NCI-H2171 treated with DMSO at 0.1 percent for 48 hours (cell line): Measurements from ENCODE around the gene OOSP4A.

ENCODE experiments used
- DNase-seq: peaks from one replicate; lab custom pipeline; 2025; lab: John Stamatoyannopoulos, UW

Gene OOSP4A

DNA sequence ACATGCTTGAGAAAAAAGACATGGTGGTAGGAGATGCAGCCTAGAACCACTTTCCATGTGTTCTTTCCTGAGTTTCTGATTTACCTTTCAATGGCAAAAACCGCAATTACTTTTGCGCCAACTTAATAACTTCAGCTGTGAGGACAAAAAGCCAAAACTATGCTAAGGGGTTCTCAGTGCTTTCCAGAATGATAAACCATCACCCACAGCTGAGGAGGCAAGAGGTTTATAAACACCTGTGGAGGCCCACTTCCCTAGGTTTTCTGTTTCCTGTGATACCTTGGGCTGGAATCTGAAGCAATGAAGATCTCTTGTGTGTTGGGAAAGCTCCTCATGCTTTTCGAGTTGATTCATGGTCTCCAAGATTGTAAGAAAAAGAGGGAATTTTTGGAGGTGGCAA, at the start of gene OOSP4A:
TSS of gene OOSP4A (plus strand) at position 301 of the 400 bp plus-strand sequence. CDS start at position 301, 0 bp downstream.
- DNase-seq = no peak

DNA sequence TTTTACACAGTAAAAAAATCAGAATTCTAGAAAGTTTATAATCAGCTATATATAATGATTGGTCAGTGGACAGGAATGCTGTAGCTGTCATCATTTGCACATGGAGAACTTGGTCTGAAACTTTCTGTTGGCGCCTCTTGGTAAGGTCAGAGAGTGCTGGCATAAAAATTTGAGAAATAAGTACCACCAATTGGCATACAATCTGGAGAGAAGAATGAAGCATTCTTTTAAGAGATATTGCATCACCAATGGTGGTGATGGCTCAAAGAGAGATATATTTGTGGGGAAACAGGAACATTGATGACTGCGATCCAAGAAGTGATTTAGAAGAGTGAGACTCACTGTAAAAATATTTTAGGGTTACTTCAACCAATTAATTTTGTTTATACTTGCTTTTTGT, 45.4 kb upstream of the OOSP4A start:
- DNase-seq = no peak

DNA sequence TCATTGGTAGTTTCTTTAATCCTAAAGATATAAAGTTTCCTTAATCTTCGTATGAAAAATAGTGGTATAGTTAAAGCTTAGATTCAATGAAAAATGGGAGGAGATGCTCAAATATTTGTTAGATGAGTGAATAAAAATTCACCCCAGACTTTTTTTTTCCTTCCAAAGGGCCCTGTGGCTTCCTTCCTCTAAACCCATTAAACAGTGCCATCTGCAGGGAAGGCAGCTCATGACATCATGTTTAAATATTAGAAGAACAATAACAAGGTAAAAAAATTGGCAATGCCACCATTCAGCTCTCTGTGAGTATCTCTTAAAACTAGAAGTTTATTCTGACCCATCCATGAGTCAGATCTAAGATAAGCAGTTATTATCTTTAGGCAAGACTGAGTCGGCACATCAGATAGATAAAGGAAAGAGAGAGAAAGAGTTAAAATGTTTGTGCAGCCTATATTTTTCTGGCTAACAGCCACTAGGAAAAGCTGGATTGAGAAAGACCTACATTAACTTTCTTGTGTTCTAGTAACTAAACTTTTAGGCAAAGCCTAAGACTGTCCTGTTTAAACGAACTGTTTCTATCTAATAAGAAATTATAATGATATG, 44.7 kb upstream of the OOSP4A start:
- DNase-seq = peak; percentile 40

DNA sequence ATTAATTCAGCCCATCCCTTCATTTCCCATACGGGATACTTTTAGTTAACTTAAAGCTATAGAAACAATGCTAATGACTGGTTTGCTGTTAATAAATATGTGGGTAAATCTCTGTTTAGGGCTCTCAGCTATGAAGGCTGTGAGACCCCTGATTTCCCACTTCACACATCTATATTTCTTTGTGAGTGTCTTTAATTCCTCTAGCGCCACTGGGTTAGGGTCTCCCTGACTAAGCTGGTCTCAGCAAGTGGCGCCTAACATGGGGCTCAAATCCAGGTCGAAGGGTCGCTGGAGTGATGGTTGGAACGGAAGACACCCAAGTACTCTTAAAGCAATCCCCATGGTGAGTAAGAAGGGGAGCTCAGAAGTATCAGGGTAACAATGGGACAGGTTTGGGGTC, 40.0 kb upstream of the OOSP4A start:
- DNase-seq = no peak

DNA sequence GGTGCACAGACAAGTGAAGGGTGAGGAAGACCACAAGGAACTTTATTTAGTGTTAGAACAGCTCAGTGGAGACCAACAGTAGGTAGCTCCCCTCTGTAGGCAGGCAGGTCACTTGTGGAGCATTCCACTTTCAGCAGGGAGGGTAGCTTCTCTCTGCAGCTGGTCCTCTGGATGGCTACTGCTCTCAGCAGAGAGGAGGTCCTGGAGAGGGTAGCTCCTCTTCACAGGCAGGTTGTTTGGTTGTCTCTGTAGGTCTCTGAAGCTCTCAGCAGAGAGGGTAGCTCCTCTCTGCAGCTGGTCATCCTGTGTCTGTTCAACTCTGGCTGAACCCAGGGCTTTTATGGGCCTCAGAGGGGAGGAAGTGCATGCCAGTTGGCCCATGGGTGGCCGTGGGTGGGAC, 32.1 kb upstream of the OOSP4A start:
- DNase-seq = no peak

DNA sequence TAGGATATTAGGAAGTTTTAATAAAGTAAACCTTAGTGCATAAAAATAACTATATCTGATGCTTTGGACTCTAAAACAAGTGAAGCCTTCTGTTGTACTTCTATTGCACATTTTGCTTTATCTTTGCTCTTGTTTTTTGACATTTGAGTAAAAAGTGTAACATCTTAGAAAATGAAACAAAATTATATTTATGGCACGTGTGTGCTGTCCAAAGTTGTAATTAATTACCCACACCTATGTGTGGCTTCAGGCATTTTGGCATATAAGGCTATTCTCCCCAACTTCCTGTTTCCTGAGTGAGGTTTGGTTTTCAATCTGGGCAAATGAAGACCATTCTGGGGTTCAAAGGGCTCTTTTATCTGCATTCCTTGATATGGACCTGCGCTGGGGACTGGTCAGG, 25.7 kb upstream of the OOSP4A start, which contains the start of gene OOSP1:
TSS of gene OOSP1 (plus strand) at position 301 of the 400 bp plus-strand sequence. CDS start at position 324, 23 bp downstream.
- no peak for DNase-seq

DNA sequence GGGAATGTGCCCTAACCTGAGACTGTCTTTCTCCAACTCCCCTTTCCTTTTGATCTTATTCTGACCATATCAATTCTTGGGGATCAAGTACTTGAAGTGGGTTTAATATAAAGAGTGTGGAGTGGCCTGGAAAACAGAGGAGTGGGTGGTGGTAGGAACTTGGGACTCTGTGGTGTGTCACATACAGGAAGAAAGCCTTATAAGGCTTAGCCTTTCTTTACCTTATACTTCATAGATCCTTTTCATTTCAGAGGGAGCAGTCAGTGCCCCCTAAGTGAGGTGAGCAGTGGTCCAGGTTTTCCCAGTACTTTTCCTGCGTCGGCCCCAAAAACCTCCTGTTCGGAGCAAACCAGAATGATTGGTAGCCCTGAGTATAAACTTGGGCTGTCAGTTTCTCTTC, 25.1 kb upstream of the OOSP4A start:
- DNase-seq = no peak

DNA sequence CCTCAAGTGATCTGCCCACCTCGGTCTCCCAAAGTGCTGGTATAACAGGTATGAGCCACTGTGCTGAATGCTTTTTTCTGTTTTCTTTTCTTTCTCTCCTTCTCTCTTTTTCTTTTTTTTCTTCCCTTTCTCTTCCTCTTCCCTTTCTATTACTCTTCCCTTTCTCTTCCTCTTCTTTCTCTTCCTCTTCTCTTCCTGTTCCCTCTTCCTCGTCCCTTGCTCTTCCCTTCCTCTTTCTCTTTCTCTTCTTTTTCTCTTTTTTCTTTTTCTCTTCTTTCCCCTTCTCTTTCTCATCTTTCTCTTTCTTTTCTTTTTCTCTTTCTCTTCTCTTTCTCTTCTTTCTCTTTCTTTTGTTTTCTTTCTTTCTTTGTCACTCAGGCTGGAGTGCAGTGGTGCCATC, 24.4 kb upstream of the OOSP4A start:
- no peak for DNase-seq

DNA sequence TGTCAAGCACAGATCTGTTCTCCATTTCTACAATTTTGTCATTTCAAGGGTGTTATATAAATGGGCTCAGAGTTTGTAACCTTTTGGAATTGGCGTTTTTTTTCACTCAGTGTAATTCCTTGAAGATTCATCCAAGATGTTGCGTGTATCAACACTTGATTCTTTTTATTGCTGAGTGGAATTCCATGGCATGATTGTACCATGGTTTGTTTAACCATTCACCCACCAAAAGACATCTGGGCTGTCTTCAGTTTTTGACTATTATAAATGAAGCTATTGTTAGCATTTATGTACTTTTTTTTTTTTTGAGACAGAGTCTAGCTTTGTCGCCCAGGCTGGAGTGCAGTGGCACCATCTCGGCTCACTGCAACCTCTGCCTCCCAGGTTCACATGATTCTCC, 22.7 kb upstream of the OOSP4A start:
- no peak for DNase-seq

DNA sequence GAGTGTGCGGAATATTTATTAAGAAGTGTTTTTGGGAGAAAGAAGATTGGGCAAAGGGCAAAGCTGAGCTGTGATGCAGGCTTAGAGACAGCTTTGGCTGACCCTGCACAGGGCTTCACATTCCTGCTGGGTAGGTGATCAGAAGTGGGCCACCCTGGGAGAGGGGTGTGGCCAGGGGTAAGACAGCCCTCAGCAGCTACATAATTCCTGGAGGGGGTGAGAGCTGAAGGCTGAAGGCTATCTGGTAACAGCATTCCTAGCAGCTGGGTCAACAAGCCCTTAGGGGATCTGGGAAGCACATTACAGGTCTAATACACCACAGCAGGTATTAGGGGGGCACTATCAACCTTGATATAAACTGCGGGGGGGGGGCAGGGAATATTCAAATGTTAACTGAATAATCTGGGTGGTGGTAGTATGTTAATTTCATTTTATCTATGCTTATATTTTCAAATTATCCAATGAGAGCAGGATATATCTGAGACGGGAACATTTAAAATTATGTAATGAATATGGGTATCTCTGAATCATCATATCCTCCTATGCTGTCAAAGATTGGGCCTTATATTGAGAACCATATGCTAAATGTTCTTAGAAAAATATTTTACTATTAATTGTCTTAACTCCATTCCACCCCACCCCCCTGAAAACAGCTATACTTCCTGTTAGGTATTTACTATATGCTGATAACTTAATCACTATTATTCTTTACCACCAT, 19.7 kb upstream of the OOSP4A start:
- DNase-seq = no peak

DNA sequence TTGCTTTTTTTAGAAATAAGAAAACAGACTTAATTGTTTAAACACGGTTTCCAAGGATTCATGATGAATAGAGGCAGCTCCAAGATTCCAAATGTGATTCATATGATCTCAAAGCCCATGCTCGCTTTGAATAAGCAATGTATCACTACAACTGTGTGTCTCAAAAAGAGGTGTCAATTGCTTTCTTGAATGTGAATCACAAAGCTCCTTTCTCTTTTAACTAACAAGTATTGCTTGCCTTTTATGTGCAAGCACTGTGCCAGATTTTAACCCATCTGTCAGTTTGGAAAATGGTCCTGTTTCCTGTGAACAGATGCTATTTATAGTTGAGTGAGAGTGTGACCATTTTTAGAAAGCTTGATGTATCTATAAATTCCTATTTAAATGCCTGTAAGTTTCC, 19.1 kb upstream of the OOSP4A start:
- peak; percentile 14 for DNase-seq

DNA sequence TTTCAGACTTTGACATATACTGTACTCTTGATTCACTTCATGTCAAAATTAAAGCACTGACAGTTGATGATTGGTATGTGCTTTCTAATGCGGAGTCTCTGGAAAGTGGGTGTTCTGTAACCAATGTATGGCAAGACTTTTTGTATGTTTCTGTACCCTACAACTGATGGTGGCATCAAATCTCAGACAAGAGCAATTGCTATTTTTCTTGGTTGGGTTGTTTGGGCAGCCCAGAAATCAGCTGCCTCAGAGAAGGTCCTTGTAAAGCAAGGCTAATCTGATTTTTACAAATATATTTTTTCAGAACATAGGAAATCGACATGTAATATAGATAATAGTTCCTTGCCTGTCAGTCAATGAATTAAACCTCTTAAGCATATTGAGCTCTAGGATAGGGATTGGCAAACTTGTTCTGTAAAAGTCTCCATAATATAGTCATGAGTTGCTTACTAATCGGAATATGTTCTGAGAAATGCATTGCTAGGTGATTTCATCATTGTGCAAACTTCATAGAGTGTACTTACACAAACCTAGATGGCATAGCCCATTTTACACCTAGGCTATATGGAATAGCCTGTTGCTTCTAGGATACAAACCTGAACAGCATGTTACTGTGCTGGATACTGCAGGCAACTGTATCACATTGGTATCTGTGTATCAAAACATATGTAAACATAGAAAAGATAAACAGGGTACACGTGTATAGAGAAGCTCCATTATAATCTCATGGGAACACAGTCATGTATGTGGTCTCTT, 10.2 kb upstream of the OOSP4A start:
- DNase-seq = no peak

DNA sequence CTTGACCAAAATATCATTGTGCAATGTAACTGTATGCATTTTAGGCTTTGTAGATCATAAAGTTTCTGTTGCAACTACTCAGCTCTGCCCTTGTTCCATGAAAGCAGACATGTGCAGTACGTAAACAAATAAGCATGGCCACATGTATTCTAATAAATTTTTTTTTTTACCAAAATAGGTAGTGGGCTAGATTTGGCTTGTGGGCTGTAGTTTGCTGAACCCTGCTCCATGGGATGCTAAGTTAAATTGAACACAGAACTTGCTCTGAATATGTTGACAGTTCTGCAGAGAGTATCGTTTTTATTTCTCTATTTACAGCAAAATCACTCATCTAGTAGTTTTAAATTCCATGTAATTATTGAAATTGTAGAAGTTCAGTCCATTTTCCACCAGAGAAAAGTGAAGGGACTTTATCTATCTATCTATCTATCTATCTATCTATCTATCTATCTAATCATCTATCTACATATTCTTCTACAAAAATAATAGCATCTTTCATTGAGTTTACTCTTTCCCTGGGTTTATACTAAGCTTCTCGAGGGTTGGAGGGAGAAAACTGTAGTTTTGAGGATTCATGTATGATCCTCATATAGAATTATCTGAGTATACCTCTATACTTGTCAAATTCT, 9.5 kb upstream of the OOSP4A start:
- DNase-seq = no peak

DNA sequence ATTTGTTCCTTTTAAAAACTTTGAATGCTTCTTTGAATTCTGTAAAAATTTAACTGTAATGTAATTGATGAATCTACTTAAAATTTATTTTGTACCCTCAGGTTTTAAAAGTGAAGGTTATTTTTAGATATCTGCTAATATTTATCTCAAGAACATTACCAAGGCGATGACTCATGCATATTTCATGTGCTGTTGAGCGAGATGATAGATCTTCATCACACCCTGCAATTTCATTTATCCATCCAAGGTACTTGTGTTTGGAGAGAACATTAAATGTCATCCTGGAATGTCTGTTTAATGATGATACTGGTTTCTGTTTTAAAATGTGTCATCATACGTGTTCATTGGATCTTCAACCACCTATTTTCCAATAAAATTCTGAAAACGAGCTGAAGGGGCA, 6.7 kb upstream of the OOSP4A start:
- no peak for DNase-seq

DNA sequence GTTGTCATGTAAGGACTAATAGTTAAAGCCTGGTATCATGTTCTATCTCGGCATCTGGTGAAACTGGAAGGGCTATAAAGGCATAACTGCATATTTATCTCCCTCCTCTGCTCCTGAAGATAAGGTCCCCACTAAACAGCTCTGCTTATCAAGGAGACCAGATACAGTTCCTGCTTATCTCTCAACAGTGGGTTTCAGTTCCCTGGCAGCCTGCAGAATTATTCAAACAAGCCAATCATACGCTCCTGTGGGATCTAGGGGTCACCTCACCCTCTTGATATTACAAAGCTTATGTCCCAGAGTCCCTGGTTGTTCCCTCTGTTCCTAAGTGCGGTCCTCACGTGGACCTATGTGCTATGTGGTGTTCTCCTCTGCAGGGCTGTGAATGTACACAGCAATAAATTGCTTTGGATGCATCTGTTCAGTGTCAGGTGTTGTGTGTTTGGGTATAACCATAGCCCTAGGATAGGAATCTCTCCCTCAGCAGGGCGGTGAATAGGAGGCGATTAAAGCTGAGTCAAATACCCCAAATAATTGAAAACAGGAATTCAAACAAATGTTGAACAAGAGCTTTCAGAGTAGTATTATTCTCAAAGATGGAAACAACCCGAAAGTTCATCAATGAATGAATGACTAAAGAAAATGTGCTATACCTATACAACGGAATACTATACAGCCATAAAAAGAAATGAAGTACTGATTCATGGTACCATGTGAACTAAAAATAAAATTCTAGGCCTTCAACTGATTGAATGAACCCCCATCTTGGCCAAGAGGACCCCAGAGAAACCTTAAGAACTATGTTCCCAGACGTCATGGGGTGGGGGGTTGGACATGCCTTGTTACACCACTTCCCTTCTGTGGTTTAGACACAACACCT, 3.1 kb upstream of the OOSP4A start:
- DNase-seq = no peak

DNA sequence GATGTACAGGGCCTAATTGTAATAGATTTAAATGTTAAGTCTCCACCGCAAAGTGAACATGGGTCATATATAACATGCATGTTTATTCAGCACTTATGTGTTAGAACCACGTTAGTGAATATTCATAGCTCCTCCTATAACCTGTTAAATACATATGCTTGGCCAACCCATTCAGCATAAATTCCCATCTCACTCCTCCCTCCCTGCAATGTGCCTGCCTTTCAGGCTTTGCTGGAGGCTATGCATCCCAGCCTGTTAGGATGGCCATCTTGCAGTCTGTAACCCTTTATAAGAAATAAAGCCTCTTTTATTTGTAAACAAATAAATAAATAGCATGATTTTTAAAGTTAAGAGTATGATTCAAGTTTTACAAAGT, 1.7 kb upstream of the OOSP4A start:
- DNase-seq = no peak

DNA sequence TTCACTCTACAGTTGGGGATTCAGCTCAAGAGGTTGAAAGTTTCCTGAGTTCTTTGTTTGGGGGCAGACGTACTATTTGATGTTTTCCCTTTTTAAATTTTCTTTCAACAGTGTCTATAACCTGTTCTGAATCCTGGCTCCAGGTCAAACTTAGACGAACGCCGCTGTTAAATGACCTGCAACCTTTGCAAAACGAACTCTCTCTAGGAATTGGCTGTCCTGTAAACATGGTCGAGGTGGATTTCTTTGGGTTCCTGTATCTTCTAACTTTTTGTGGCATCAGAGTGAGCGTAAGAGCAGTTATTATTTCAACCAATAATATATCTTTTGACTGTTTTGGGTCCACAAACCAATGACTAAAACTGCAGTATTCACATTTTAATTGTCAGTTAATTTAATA, 1.6 kb downstream of the OOSP4A start:
- no peak for DNase-seq

DNA sequence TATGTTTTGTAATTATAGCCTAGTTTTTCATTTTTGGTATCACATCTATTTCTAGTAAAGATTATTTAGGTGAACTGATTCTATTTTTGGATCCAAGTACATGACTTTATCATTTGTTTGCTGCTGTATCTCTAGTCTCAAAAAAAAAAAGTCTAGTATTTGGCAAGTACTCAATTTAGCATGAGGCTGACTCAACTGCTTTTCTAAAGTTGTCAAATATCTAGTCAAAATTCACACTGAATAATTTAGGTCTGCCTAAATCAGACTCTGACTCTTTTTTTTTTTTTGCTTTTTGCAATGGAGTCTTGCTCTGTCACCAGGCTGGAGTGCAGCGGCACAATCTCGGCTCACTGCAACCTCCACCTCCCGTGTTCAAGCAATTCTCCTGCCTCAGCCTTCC, 2.4 kb downstream of the OOSP4A start:
- DNase-seq = no peak

DNA sequence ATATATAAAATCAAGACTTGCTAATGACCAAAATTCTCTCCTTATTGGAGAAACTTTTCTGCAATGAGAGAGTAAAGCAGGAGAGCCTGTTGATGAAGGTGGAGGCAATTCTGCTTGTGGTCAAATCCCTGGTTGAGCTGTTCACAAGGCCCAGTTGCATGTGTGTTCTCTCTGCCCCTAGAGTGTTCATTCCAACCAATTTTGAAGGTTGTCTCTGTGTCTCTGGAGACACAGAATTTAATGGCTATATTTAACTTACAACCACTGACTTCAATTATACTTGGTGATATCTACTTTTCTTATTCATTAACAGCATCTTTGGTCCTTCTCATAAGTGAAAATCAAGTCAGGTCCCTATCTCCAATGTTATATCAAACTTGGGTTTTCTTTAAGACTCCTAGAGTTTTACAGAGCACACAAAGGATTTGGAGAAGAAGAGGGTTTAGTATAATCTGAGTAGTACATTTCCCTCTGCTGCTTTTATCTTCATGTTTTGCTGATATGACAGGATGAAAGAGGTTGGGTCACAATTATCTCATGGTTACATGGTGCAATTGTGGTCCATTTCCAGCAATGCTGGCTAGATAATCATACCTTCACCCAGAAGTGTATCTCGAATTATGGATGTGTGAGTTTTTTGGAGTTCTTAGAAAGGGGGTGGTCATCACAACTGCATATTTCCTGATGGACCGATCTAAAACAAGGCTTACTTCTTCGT, 4.0 kb downstream of the OOSP4A start:
- no peak for DNase-seq

DNA sequence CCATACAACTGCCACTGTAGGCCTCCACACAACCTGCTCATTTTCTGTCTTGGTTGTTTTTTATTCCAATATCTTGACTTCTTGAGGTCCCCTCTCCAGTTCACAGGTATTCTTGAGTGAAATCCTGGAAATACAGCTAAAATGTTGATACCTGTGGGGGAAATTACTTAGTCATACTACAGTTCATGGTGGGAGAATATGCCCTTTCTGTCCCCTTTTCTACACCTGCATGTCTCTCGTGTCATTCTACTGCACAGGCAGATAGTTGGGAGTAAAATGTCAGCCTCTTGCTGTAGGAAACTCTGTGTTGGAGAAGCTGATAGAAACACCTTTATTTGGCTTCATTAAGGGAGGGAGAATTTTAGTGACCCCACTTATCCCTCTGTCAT, 4.6 kb downstream of the OOSP4A start:
- no peak for DNase-seq

DNA sequence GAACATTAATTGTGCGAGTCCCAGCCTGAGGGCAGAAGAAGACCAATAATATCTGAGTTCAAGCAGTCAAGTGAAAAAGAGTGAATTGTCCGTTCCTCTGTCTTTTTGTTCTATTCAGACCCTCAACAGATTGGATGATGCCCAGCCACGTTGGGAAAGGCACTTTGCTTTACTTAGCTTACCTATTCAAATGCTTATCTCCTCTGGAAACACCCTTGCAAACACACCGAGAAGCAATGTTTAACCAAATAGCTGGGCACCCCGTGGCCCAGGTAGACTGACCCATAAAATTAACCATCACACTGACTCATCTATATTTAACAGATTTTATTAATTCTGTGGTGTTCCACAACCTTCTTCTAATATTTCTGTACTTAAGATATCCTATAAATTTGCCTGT, 9.3 kb downstream of the OOSP4A start:
- no peak for DNase-seq
